GM12891 (cell line): Measurements from ENCODE around the gene ALS2.

Experiments
- POLR2A ChIP-seq: IDR thresholded peaks from 2 replicates; pipeline ENCODE4 v1.6.1; 2011; ENCODE audit warnings: low read depth, low read length, control low read depth
- POLR2AphosphoS5 ChIP-seq: IDR thresholded peaks from 2 replicates; pipeline ENCODE4 v1.6.1; 2011; ENCODE audit warnings: low read depth, low read length, control low read depth
- SPI1 ChIP-seq: IDR thresholded peaks from 2 replicates; pipeline ENCODE4 v1.6.1; 2011; ENCODE audit warnings: low read depth, low read length, control low read depth
- TAF1 ChIP-seq: IDR thresholded peaks from 2 replicates; pipeline ENCODE4 v1.6.1; 2011; ENCODE audit warnings: low read depth, low read length, control low read depth

- TF ChIP-seq POLR2A (no peak), POLR2AphosphoS5 (no peak), TAF1 (no peak), SPI1 (no peak)
These were observed 73.0 kb downstream of the ALS2 start for GRCh38 chr2:201707753-201708152.
